Smooth muscle cell (in vitro differentiated cells): ENCODE results near the gene MAML3. TPM values are rescaled to one million over a fixed set of nuclear protein-coding genes. Genes with fewer than 3 reads are reported as not detected.

Experiments
- DNase-seq: peaks from one replicate; lab custom pipeline; 2025; ENCODE audit not compliant: unreplicated experiment; lab: John Stamatoyannopoulos, UW
- H2AFZ ChIP-seq: fragments of 200-600 bp; sonication (generic); 2 replicates; pipeline ENCODE4 v1.6.0; 2016; ENCODE audit warnings: antibody characterized with exemption, low read depth, mild to moderate bottlenecking
- H3F3A ChIP-seq: fragments of 200-600 bp; sonication (generic); 2 replicates; pipeline ENCODE4 v1.6.0; 2017; ENCODE audit warnings: antibody characterized with exemption, low read depth
- H3K27ac ChIP-seq: fragments of 200-600 bp; sonication (generic); 2 replicates; pipeline ENCODE4 v1.5.1; 2016; ENCODE audit warnings: low read depth, mild to moderate bottlenecking
- H3K27me3 ChIP-seq: fragments of 200-600 bp; sonication (generic); 2 replicates; pipeline ENCODE4 v1.6.1; 2016; ENCODE audit warnings: low read depth, mild to moderate bottlenecking
- H3K36me3 ChIP-seq: fragments of 200-600 bp; sonication (generic); 2 replicates; pipeline ENCODE4 v1.5.1; 2016; ENCODE audit warnings: low read depth
- H3K4me1 ChIP-seq: fragments of 200-600 bp; sonication (generic); 2 replicates; pipeline ENCODE4 v1.5.1; 2016; ENCODE audit warnings: low read depth
- H3K4me2 ChIP-seq: fragments of 200-600 bp; sonication (generic); 2 replicates; pipeline ENCODE4 v1.6.0; 2016; ENCODE audit warnings: mild to moderate bottlenecking
- H3K4me3 ChIP-seq: fragments of 200-600 bp; sonication (generic); 2 replicates; pipeline ENCODE4 v1.5.1; 2016; ENCODE audit warnings: mild to moderate bottlenecking
- H3K79me2 ChIP-seq: fragments of 200-600 bp; sonication (generic); 2 replicates; pipeline ENCODE4 v1.6.0; 2016; ENCODE audit warnings: low read depth, mild to moderate bottlenecking
- H3K9ac ChIP-seq: fragments of 200-600 bp; sonication (generic); 2 replicates; pipeline ENCODE4 v1.6.0; 2016; ENCODE audit warnings: low read depth
- H3K9me3 ChIP-seq: fragments of 200-600 bp; sonication (generic); replicated peaks from 2 replicates; pipeline ENCODE4 v1.5.1; 2016; ENCODE audit warnings: low read depth
- H4K20me1 ChIP-seq: fragments of 200-600 bp; sonication (generic); 2 replicates; pipeline ENCODE4 v1.6.0; 2016; ENCODE audit warnings: low read depth
- WGBS: methylation state at CpG from one replicate; pipeline ENCODE4 v1.1.7; 2016; ENCODE audit warnings: low lambda C conversion rate; 5-methylcytosine and 5-hydroxymethylcytosine counted together
- polyA plus RNA-seq: library from polyadenylated mRNA; unstranded; fragments of >200 nt; fragmentation: Nextera tagmentation; extraction: Ambion mirVana; gene quantifications from 2 replicates; pipeline ENCODE4 v1.2.1, GENCODE V29; 2016
- total RNA-seq: library from RNA; depleted of rRNA; stranded (reverse); fragments of >200 nt; gene quantifications from 2 replicates; pipeline ENCODE4 v1.2.3, GENCODE V29; 2014
- TF ChIP-seq, protein P1 (sequence below): fragments of 200-600 bp; sonication (generic); IDR thresholded peaks from 2 replicates; pipeline ENCODE4 v1.5.1; 2017; ENCODE audit warnings: borderline replicate concordance, mild to moderate bottlenecking, antibody characterized with exemption; ENCODE audit not compliant: insufficient read depth, poor library complexity, severe bottlenecking

The MAML3 gene
- total and polyA plus RNA-seq, 2 experiments from 2014 or later, result 4.9 to 12.6 TPM

DNA sequence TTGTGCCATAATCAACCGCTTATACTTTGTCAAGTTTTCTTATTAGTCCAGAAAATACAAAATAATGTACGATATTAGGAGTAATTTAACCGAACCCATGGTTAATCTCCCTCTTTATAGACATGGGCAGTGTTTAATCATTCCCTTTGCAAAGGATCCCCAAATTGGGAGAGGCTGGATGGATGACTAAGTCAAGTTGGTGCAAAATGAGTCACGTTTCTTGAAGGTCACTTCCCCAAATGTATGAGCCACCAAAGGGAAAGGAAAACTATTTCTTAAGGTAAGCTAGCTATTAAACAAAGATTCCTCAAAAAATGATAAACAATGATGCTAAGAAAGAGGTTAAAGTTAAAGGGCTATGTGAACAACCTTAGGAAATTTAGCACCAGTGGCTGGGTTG, 17.5 kb downstream of the MAML3 start:
- 74% methylated on average over 4 of the region's 4 CpGs for WGBS
- Histone ChIP-seq H3K9me3 (no peaks in the 10 kb centered on the region), H3K27ac (peak overlapping the region; percentile 89), H3K4me2 (peak overlapping the region; percentile 60), H3K79me2 (peaks cover 94% of the 10 kb centered on the region), H4K20me1 (no peaks in the 10 kb centered on the region), H2AFZ (no peak overlapping the region), H3K4me3 (no peak overlapping the region), H3K4me1 (peaks cover 26% of the 10 kb centered on the region), H3K9ac (no peak overlapping the region), H3K36me3 (no peaks in the 10 kb centered on the region), H3K27me3 (no peaks in the 10 kb centered on the region), H3F3A (peaks cover 11% of the 10 kb centered on the region)
- DNase-seq, result no peak
- TF ChIP-seq, protein P1, sequence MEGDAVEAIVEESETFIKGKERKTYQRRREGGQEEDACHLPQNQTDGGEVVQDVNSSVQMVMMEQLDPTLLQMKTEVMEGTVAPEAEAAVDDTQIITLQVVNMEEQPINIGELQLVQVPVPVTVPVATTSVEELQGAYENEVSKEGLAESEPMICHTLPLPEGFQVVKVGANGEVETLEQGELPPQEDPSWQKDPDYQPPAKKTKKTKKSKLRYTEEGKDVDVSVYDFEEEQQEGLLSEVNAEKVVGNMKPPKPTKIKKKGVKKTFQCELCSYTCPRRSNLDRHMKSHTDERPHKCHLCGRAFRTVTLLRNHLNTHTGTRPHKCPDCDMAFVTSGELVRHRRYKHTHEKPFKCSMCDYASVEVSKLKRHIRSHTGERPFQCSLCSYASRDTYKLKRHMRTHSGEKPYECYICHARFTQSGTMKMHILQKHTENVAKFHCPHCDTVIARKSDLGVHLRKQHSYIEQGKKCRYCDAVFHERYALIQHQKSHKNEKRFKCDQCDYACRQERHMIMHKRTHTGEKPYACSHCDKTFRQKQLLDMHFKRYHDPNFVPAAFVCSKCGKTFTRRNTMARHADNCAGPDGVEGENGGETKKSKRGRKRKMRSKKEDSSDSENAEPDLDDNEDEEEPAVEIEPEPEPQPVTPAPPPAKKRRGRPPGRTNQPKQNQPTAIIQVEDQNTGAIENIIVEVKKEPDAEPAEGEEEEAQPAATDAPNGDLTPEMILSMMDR, result no peak

DNA sequence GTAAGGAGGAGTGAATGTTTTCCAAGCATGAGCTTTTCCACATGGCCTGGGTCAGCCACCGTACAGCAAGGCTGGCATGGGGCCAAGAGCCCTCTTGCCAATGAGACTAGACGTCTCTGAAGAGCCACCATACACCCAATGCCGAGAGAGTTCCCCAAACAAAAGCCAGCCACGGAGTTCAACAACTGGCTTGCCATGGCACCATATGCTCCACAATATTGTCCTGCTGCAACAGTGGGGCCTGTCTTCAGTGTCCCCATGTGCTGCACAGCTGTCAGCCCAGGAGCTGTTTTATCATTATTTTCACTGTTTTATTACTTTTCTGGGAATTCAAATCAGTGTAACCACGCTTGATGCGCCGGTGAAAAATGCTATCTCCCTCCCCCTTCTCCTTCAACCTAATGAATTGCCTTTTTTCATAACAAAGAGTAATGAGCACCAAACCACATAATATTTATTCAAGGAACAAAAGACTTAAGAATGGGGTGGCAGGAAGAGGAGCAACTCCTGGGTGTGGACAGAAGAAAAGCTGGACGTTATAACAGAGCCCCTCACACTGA, 18.4 kb downstream of the MAML3 start:
- Histone ChIP-seq H3K4me1 (peaks cover 26% of the 10 kb centered on the region), H3F3A (peaks cover 11% of the 10 kb centered on the region), H3K4me2 (peak overlapping the region; percentile 60), H3K4me3 (no peak overlapping the region), H3K36me3 (no peaks in the 10 kb centered on the region), H2AFZ (no peak overlapping the region), H3K79me2 (peaks cover 93% of the 10 kb centered on the region), H3K27ac (peak overlapping the region; percentile 89), H3K9ac (no peak overlapping the region), H3K9me3 (no peaks in the 10 kb centered on the region), H4K20me1 (no peaks in the 10 kb centered on the region), H3K27me3 (no peaks in the 10 kb centered on the region)
- WGBS, result 27% methylated on average over 8 of the region's 8 CpGs
- TF ChIP-seq, protein P1, result no peak
- DNase-seq, result peak; percentile 4

DNA sequence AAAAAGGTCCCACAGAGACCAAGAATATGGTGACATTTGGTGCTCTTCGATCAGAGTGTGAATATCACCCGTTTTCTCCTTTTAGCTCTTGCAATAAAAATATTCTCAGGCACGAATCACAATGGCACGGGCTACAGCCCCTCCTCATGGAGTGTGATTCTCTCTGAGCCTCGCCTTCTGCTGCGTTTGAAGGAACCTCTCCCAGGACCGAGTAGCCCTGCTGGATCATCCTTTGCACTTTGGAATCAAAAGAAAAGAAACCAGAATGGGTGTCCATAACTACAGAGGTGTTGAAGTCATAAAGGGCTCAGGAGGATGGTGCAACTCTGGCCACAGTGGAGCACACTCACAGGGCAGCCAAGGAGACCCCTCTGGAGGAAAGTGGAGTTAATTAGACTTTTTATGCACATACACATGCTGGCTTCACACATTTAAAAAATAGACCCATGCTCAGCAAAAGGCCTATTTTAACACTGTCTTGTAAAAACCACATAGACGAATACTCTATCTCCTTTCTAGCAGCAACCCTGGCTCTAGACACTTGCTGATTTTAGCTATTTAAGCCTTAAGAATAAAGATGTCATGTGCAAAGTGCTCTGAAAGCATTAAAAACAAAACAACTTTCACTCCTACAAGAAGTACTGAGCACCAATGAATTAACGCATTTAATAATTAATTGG, 19.1 kb downstream of the MAML3 start:
- Histone ChIP-seq H3K4me3 (no peak overlapping the region), H3K79me2 (peaks cover 93% of the 10 kb centered on the region), H3K27me3 (no peaks in the 10 kb centered on the region), H3K4me1 (peaks cover 26% of the 10 kb centered on the region), H3K4me2 (peak overlapping the region; percentile 72), H3K9ac (no peak overlapping the region), H4K20me1 (no peaks in the 10 kb centered on the region), H3F3A (peaks cover 11% of the 10 kb centered on the region), H3K27ac (peak overlapping the region; percentile 89), H3K9me3 (no peaks in the 10 kb centered on the region), H2AFZ (no peak overlapping the region), H3K36me3 (no peaks in the 10 kb centered on the region)
- WGBS, result 83% methylated on average over 9 of the region's 9 CpGs
- TF ChIP-seq, protein P1, result no peak
- DNase-seq, result no peak
